Measurements from ENCODE around the gene POLR3H.
"Not testable (repeated sequence)": the region's sequence is repeated elsewhere in the genome, so short reads cannot be mapped to it uniquely, and the experiment has no call there.

POLR3H gene

DNA sequence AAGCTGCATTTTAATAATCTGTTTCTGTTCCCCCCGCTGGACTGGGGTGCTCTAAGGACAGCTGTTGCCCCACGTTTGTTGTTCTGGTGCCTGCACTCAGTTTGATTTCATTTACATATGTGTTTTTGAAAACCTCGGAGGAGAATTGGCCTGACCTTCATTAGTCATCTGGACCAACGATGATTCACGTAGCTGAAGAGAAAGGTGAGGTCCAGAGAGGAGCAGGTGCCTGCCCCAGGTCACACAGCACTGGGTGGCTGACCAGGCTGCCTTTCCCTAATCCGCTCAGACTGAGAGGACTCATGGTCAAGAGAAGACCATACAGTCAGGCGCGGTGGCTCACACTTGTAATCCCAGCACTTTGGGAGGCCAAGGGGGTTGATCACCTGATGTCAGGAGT lies 20.3 kb upstream of the POLR3H start:
- DNase-seq (ENCODE audit: low read depth in 2 of 2), result no peak

DNA sequence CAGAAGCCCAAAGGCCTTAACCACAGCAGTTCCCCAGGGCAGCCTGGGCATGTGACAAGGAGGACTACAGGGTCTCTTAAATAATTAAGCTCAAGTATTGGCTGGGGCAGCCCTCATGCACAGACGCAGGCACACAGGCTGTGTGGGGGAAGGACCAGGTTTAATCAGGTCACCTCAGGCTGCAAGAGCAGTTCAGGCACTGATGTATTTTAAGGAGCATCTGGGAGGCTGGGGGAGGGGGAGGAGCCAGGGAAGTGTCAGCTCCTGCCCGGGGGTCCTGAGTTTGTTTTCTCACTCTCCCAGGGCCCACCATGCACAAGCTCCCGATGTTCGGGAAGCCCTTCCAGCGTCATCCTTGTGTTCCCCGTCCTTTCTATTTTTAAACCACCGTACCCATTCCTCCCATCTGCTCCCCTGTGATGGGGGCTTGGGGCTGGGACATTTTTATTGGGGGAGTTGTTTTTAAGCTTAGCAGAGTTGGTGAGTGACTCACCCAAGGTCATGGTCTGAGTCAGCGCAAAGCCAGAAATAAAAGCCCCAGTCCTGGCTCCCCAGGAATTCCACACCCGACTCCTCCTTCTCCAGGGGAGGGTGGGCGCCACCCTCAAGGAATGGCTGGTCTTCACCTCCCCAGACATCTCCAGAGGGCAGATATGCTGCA lies 18.9 kb upstream of the POLR3H start:
- DNase-seq (ENCODE audit: low read depth in 2 of 2), result no peak

DNA sequence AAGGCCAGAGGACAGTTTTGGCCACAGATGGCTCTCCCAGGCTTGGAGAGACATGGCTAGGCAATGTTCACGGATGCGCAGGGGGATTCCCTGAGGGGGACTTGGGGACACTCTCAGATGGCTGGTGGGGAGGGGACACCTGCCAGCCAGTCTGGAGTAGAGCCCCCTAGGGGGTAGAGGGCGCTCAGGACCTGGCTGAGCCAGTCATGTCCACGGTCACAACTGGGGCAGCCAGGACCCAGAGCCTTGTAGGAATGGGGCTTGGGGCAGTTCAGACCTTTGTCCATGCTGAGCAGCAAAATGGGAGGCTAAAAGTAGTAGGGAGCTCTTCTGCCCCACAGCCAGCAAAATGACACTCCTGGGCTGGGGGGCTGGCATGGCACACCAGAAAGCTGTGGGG lies 18.2 kb upstream of the POLR3H start:
- DNase-seq (ENCODE audit: low read depth in 2 of 2), result no peak

DNA sequence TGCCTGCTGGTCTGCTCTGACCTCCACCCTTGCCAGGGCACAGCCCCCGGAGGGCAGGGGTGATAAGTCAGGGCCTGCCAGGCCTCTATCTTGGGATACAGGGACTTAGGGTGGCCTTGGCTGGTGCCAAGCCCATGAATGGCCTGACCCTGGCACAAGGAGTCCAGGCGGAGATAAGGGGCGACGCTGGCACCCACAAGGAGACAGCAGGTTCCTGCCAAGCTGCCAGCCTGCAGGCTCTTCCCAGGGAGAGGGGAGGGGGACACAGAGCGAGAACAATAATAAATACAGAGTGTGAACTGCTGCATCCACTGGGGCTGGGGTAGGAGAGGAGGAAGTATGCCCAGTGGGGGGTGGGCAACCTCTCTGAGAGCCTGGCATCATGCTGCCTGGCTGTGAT lies 17.5 kb upstream of the POLR3H start:
- DNase-seq (ENCODE audit: low read depth in 2 of 2), result no peak

DNA sequence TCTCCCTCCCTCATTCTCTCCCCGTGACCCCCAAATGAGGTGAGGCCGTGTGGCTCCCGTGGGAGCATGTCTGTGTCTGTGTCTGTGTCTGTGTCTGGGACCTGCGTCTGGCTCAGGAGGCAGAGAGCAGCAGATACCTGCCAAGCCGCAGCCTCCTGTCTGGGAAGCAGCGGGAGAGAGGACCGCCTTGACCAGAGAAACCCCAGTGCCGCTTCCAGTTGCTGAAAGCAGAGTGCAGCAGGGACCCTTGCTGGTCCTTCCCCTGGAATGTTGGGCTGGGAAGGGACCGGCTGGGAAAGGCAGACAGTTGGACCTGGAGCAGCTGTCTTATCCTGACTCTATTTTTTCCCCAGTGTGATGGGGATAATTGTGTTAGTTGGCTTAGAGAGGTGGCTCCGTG lies 17.1 kb upstream of the POLR3H start:
- DNase-seq (ENCODE audit: low read depth in 2 of 2), result no peak

DNA sequence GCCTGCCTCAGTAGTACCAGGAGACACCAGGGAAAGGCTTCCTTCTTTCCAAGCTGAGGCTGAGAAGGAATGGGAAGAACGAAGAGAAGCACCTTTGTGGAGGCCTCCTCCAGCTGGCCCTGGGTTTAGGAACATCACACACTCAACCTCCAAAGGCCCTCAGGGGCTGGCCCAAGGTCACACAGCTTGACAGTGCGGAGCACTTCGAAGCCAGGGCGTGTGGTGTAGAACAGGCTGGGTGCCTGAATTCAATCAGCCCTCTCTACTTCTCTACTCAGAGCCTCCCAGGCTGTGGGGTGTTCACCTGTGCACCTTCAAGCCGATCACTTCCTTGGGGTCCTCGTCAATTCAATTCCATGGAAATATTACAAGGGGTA lies 15.8 kb upstream of the POLR3H start:
- DNase-seq (ENCODE audit: low read depth in 2 of 2), result no peak

DNA sequence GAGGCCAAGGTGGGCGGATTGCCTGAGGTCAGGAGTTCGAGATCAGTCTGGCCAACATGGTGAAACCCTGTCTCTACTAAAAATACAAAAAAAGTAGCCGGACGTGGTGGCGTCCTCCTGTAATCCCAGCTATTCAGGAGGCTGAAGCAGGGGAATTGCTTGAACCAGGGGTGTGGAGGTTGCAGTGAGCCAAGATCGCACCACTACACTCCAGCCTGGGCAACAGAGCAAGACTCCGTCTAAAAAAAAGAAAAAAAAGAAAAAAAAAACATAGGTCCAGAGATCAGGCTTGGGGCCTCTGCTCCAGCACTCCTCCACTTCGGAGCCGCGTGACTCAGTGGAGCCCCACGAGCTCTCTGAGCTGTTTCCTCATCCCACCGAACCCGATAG lies 14.0 kb upstream of the POLR3H start:
- not testable (repeated sequence) for DNase-seq (ENCODE audit: low read depth in 2 of 2)

DNA sequence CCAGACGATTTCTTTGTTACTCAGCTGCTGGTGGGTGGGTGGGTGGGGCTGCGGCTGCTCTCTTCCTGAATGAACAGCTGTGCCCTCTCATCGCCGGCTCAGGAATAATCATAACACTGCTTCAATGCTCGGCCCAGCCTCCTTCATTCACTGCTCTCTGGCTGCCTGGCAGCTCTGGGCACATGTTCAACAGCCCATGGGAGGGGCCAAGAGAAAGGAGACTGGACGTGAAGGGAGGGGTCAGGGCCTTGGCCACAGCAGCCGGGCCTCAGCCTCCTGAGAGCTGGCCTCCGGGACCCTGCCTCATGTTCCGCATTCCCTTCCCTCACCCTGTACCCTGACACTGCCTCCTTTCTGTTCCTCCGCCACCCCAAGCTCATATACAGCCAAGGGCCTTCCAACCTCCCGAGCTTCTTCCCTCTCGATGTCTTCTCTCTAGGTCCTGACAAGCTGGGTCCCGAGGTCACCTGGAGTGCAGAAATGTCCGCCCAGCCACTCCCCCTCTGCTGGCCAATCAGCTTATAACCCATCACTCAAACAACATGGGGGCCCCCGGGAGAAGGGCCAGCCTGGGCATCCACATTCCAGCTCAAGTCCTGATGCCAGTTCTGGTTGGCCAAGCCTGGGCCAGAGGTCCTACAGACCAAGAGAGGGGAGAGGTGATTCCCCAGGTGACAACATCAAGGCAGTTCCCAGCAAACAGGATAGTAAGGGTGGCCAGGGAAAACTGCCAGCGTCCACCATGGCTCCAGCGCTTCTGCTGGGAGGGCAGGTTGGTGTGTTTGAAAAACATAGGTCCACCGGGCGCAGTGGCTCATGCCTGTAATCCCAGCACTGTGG lies 13.4 kb upstream of the POLR3H start:
- no peak for DNase-seq (ENCODE audit: low read depth in 2 of 2)

DNA sequence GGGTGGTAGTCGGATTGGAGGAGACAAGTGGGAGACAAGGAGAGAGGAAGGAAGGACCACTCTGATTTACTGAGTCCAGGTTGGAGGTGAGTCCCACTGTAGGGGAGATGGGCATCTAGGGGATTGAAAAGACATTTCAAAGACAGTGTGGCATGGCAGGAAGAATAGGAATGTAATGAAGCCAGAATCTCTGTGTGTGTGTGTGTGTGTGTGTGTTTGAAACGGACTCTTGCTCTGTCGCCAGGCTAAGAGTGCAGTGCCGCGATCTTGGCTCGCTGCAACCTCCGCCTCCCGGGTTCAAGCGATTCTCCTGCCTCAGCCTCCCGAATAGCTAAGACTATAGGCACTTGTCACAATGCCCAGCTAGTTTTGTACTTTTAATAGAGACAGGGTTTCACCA lies 12.3 kb upstream of the POLR3H start:
- DNase-seq (ENCODE audit: low read depth in 2 of 2), result no peak

DNA sequence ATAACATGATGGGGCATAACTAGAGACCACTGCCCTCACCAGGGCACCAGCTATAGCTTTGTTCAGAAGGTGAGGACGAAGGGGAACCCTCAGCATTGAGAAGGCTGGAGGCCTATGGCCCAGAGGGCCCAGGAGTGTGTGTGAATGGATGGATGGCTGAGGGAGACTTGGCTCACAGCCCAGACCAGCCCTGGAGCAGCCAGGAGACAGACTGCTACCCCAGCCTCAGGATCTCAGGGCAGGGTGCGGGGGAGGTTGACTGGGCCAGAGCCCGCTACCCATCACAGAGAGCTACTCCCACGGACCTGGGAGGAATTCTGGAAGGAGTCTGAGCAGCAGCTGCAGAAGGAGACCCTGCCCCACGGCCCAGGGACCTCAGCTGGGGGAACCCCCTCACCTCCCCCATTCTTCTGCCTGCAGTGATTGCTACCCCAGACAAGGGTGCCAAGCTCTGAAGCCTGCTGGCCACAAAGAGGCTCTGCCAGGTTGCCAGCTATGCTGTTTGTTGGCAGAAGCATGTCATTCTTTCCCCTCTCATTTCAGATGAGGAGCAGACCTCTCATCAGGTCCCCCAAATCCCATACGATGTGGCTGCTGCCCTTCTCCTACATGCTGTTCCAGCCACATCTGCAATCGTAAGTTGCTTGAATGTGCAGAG lies 11.2 kb upstream of the POLR3H start:
- no peak for DNase-seq (ENCODE audit: low read depth in 2 of 2)

DNA sequence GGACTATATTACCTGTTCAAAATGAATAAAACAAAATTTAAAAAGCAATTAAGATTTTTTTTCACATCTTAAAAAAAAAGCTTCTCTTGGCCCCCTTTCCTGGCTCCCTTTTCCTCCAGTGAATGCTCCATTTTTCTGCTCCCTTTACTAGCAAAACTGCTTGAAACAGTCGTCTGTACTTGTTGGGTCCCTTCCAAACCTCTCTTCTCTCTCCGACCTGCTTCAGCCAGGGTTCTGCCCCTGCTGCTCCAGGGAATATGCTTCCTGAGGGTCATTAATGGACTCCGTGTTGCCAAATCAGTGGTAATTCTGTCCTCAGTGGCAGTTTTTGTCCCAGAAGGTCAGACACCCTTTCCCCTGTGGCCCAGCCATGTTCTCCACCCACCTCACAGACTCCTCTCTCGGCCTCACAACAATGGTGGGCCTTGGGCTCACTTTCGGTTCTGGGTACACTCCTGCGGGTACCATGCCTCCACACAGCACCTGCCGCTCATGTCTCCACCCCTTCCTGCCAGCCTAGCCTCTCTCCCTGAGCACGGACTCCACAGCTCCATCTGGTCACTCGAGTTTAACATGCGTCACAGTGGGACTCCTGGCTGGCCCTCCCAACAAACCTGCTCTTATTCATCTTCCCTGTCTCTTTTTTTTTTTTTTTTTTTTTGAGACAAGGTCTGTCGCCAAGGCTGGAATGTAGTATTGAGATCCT lies 7.8 kb upstream of the POLR3H start:
- DNase-seq (ENCODE audit: low read depth in 2 of 2), result no peak

DNA sequence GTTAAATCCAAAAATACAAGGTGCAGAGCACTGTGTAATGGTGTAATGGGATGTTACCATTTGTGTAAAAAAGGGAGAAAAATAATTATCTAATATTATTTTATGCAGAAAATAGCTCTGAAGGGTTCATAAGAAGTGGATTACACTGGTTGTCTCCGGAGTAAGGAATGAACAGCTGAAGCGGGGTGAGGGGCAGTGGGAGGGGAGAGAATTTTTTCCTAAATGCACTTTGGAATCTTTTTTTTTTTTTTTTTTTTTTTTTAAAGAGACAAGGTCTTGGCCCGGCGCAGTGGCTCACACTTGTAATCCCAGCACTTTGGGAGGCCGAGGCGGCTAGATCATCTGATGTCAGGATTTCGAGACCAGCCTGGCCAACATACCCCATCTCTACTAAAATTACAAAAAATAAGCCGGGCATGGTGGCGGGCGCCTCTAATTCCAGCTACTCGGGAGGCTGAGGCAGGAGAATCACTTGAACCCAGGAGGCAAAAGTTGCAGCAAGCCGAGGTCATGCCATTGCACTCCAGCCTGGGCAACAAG lies 6.8 kb upstream of the POLR3H start:
- DNase-seq (ENCODE audit: low read depth in 2 of 2), result no peak

DNA sequence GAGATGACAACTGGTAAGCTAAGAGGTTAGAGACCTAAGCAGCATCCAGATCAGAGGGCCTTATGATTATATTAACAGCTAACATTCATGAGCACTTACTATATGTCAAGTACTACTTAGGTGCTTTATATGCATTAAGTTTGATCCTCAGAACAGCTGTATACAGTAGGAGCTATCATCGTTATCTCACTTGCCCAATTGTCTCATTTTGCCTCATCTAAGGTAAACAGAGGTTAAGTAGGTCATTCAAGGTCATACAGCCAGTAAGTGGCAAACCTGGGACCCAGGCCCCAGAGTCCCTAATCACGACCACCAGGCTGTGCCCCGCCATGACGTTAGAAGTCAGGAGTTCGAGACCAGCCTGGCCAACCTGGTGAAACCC lies 4.6 kb upstream of the POLR3H start:
- DNase-seq (ENCODE audit: low read depth in 2 of 2), result no peak

DNA sequence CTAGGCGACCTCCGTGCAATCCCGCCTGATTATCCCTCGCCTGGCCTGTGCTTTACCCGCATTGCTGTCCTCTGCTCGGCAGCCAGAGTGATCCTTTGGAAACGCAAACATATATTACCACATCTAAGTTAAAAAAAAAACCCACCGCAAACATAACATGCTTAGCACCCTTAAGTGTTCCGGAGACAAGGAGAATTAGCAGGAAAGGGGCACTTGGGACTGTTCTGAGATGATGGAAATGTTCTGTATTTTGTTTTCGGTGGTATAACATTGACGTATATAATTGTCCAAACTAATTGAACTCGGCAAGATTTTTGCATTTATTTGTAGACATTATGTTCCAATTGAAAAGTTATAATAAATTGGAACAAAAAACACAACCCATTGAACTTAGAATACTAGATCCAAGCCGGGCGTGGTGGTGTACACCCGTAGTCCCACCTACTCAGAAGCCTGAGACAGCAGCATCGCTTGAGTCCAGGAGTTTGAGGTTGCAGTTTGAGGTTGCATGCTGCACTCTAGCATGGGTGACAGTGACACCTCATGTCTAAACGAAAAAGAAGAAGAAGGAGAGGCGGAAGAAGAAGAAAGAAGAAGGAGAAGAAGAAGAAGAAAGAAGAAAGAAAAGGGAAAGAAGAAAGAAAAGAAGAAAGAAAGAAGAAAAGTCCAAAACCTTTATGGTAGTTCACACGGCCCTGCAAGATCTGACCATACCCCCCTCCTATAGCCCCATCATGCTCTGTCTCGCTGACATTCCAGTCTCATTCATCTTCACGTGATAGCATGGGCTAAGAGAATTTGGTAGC lies 604 bp upstream of the POLR3H start:
- no peak for DNase-seq (ENCODE audit: low read depth in 2 of 2)

DNA sequence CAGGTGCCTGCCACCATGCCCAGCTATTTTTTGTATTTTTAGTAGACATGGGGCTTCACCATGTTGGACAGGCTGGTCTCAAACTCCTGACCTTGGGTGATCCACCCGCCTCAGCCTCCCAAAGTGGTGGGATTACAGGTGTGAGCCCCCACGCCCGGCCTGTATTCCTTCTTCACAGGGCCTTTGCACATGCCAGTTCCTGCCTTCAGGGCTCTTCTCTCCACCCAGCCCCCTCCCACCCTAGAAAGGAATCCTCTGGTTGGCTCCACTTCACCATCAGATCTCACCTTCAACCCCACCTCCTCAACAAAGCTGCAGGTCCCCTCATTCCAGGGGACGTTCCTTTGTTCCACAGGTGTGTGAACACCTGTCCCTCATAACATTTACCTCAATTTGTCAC lies 2.0 kb downstream of the POLR3H start:
- no peak for DNase-seq (ENCODE audit: low read depth in 2 of 2)

DNA sequence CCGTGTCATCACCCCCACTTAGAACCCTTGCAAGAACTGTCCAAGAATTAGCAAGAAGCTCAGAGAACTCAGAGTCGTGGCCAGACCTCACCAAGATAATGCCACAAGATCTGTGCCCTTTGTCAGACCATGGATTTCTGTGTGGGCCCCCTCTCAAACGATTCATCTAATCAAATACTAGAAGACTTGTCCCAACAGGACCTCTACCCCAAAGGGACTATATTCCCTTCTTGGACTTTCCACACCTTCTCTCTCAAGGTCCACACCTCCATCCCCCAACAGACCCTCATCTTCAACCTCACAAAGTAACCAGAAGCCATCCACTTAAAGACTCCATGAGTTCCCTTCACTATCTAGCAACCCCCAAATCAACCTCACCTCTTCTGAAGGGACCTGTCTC lies 2.8 kb downstream of the POLR3H start:
- no peak for DNase-seq (ENCODE audit: low read depth in 2 of 2)

DNA sequence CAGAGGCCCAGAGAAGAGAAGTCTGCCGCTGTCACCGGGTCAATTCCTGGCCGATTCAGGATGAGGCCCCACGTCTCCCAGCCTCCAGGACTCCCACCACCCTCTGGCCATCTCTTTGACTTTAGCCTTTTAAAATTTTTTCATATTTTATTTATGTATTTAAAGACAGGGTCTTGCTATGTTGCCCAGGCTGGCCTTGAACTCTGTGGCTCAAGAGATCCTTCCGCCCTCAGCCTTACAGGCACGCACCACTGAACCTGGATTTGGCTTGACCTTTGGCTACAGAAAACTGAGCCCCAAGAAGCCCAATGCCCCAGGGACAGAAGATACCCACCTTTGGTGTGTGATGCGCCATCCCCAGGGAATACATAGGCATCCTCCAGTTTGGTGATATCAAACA lies 3.9 kb downstream of the POLR3H start:
- DNase-seq (ENCODE audit: low read depth in 2 of 2), result no peak

DNA sequence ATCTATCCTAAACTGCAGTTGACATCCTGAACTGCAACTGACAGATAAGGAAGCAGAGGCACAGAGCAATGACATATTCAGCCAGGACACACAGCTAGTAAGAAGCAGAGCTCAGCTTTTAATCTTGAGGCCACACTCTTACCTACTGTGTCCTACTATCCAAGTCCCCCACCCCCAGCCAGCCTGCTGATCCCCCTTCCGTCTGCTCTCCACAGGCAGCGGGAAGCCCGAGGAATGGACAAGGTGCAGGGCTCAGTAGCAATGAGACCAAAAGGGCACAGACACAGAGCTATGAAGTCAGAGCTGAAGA lies 4.3 kb downstream of the POLR3H start:
- DNase-seq (ENCODE audit: low read depth in 2 of 2), result no peak

DNA sequence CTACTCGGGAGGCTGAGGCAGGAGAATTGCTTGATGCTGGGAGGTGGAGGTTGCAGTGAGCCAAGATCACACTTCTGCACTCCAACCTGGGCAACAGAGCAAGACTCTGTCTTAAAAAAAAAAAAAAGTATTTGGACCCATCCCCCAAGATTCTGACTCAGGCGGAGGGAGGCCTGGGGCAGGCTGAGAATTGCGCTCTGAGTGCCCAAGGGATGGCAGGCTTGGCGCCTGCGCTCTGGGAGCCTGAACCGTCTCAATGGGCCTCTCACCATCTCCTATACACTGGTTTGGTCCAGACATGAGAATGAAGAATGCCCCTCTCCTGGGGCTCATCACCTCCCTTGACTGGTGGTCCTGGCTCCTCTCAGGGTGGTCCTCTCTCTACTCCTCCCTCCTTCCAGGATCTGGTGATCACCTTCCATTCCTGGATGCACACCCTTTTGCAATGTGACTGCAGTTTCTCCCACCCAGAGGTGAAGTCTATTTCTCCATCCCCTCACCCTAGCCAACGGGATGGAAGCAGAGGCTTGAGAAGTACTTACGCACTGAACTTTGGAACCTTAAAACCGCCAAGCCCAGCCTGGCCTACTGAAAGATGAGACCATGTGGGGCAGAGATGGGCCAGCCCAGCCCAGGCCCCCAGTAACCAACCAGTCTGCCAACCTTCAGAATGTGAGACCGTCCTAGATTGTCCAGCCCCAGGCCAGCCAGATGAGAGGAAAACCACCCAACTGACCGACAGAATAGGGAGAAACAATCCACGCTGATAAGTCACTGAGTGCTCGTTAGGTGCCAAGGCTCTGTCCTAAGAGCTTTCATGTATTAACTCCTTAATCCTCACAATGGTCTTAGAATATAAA lies 4.9 kb downstream of the POLR3H start:
- DNase-seq (ENCODE audit: low read depth in 2 of 2), result no peak

DNA sequence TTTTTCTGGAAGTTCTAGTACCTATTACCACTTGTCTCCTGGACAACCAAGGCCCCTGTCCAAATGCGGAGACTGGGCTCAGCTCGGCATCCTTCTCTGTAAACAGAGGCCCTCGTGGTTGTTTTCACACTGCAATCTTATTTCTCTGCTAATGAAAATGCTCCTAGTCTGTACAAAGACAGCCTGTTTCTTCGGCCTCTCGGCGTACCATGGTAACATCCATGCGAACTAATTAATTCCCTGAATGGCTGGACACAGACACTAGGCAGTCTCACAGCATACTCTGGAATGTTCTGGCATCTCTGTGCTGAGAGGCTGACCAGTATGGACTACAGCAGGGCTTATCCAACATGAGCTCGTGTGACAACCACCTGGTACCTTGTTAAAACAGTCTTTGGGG lies 5.7 kb downstream of the POLR3H start:
- no peak for DNase-seq (ENCODE audit: low read depth in 2 of 2)

DNA sequence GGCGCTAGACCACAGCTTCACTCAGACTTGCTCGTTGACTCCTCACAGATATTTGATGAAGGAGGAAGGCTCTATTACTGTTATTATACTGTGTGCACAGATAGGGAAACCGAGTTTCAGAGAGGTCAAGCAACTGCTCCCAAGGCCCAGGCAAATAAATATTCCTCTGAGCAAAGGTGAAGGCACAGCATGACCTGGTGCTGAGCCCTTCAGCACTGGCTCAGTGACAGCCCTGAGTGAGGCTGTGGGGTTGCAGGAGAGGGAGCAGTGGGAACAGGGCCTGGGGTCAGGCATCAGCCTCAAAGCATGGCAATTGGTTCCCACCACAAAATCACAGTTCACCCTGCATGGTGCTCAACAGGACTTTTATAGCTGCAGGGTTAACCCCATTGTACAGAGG lies 7.1 kb downstream of the POLR3H start:
- no peak for DNase-seq (ENCODE audit: low read depth in 2 of 2)
